KMS-11 (cell line): Measurements from ENCODE around the gene PLOD1.

ENCODE experiments used
- H2AFZ ChIP-seq: fragments of 200-600 bp; sonication (generic); 2 replicates; pipeline ENCODE4 v1.6.1; 2016; ENCODE audit warnings: antibody characterized with exemption, mixed run types, low read depth
- H3K27ac ChIP-seq: fragments of 200-600 bp; sonication (generic); 2 replicates; pipeline ENCODE4 v1.6.1; 2016; ENCODE audit warnings: mild to moderate bottlenecking, mixed run types
- H3K27me3 ChIP-seq: fragments of 200-600 bp; sonication (generic); 2 replicates; pipeline ENCODE4 v1.6.1; 2017; ENCODE audit warnings: mild to moderate bottlenecking, low read depth, mixed run types, moderate library complexity; ENCODE audit not compliant: insufficient read depth
- H3K36me3 ChIP-seq: fragments of 200-600 bp; sonication (generic); 2 replicates; pipeline ENCODE4 v1.6.1; 2017; ENCODE audit warnings: mild to moderate bottlenecking, mixed run types; ENCODE audit not compliant: insufficient read depth
- H3K4me1 ChIP-seq: fragments of 200-600 bp; sonication (generic); 2 replicates; pipeline ENCODE4 v1.6.1; 2016; ENCODE audit warnings: mild to moderate bottlenecking, low read depth, mixed run types; ENCODE audit not compliant: poor library complexity, severe bottlenecking
- H3K4me2 ChIP-seq: fragments of 200-600 bp; sonication (generic); 2 replicates; pipeline ENCODE4 v1.7.0; 2016; ENCODE audit warnings: mild to moderate bottlenecking, mixed run types
- H3K4me3 ChIP-seq: fragments of 200-600 bp; sonication (generic); IDR thresholded peaks from 2 replicates; pipeline ENCODE4 v1.6.1; 2017; ENCODE audit warnings: low read depth, low read length, mixed read lengths; ENCODE audit not compliant: insufficient read depth
- H3K79me2 ChIP-seq: fragments of 200-600 bp; sonication (generic); 2 replicates; pipeline ENCODE4 v1.6.1; 2016; ENCODE audit warnings: low read depth, mixed run types; ENCODE audit not compliant: insufficient read depth
- H3K9ac ChIP-seq: fragments of 200-600 bp; sonication (generic); 2 replicates; pipeline ENCODE4 v1.6.1; 2016; ENCODE audit warnings: mild to moderate bottlenecking, mixed run types
- H4K20me1 ChIP-seq: fragments of 200-600 bp; sonication (generic); 2 replicates; pipeline ENCODE4 v1.6.1; 2016; ENCODE audit warnings: mild to moderate bottlenecking, mixed run types; ENCODE audit not compliant: insufficient read depth
- CTCF ChIP-seq: fragments of 200-600 bp; sonication (generic); conservative IDR thresholded peaks from 2 replicates; pipeline ENCODE4 v1.6.1; 2017; ENCODE audit warnings: low read depth, mild to moderate bottlenecking, antibody characterized with exemption, low read length, moderate library complexity, mixed read lengths

Gene PLOD1

GRCh38 chr1:11984576-11984975, 50.1 kb downstream of the PLOD1 start:
- no peaks in the 10 kb centered on the region for H4K20me1 ChIP-seq
- H3K36me3 ChIP-seq: no peaks in the 10 kb centered on the region
- H3K4me2 ChIP-seq: no peak overlapping the region
- H3K4me1 ChIP-seq: peaks cover 13% of the 10 kb centered on the region
- H3K27ac ChIP-seq: no peak overlapping the region
- no peak for TF ChIP-seq CTCF
- no peak overlapping the region for H3K4me3 ChIP-seq
- no peaks in the 10 kb centered on the region for H3K27me3 ChIP-seq
- H2AFZ ChIP-seq: no peak overlapping the region
- H3K9ac ChIP-seq: no peak overlapping the region
- H3K79me2 ChIP-seq: peaks cover 51% of the 10 kb centered on the region

- Histone ChIP-seq H3K9ac (no peak overlapping the region), H3K27ac (no peak overlapping the region), H3K79me2 (peaks cover 51% of the 10 kb centered on the region)
These were observed 50.7 kb downstream of the PLOD1 start for GRCh38 chr1:11985171-11985570.

GRCh38 chr1:11985851-11986250, 51.3 kb downstream of the PLOD1 start:
- peaks cover 46% of the 10 kb centered on the region for H3K79me2 ChIP-seq
- TF ChIP-seq CTCF: no peak
- no peaks in the 10 kb centered on the region for H3K36me3 ChIP-seq
- H3K9ac ChIP-seq: no peak overlapping the region
- no peak overlapping the region for H3K27ac ChIP-seq
- H3K27me3 ChIP-seq: no peaks in the 10 kb centered on the region
- H3K4me1 ChIP-seq: peaks cover 9% of the 10 kb centered on the region
- no peak overlapping the region for H3K4me2 ChIP-seq
- H4K20me1 ChIP-seq: no peaks in the 10 kb centered on the region
- H2AFZ ChIP-seq: no peak overlapping the region
- no peak overlapping the region for H3K4me3 ChIP-seq

More at GRCh38 chr1:11985171-11985570, 50.7 kb downstream of the PLOD1 start:
- Histone ChIP-seq H3K4me1 (peaks cover 11% of the 10 kb centered on the region), H2AFZ (no peak overlapping the region), H3K4me3 (no peak overlapping the region), H3K4me2 (no peak overlapping the region), H4K20me1 (no peaks in the 10 kb centered on the region), H3K27me3 (no peaks in the 10 kb centered on the region), H3K36me3 (no peaks in the 10 kb centered on the region)
- TF ChIP-seq CTCF: no peak

GRCh38 chr1:11989669-11990068, 55.2 kb downstream of the PLOD1 start:
- Histone ChIP-seq H3K79me2 (0 out of 2 replicates have a peak, but pooled peaks cover 12% of the 10 kb centered on the region), H3K4me1 (no peaks in the 10 kb centered on the region), H3K27ac (no peak overlapping the region), H4K20me1 (no peaks in the 10 kb centered on the region), H2AFZ (no peak overlapping the region), H3K4me3 (no peak overlapping the region), H3K27me3 (no peaks in the 10 kb centered on the region), H3K4me2 (no peak overlapping the region), H3K36me3 (peaks cover 6% of the 10 kb centered on the region; the same call in 1 of the 2 replicates), H3K9ac (no peak overlapping the region)
- no peak for TF ChIP-seq CTCF
